Stimulated activated CD4-positive, alpha-beta T cell treated with anti-CD3 and anti-CD28 coated beads, Interleukin-2, amount 100 ng/mL, for 48 hours (primary cell): ENCODE measurements around the gene MACROD1.
"Not testable (repeated sequence)": the region's sequence is repeated elsewhere in the genome, so short reads cannot be mapped to it uniquely, and the experiment has no call there.

ENCODE experiments used
- DNase-seq, 2 donors: peaks; one replicate each; pipeline ENCODE4 v3.0.0-alpha.2; 2020

MACROD1 gene

GRCh38 chr11:64052938-64053622 is 112.8 kb downstream of the MACROD1 start:
- DNase-seq = no peak

DNA sequence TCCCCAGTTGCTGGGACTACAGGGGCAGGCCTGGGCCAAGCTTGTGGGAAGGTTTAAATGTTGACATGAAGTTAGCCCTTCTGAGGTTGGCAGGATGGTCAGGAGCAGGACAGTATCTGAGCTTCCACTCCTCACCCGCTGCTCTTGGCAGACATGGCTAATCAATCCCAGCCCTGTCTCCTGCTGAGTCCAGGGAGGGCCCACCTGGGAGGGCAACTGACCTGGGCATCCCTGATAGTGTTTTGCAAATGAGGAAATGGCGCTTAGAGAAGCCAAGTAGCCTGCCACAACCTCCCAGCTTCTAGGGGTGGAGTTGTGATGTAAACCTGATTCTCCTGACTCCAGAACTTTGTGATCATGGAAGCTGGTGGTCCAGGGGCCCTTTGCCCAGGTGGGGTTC is 113.5 kb downstream of the MACROD1 start:
- DNase-seq = no peak

GRCh38 chr11:64051297-64051696 is 114.6 kb downstream of the MACROD1 start:
- DNase-seq = no peak

- no peak for DNase-seq
These were observed 116.4 kb downstream of the MACROD1 start for GRCh38 chr11:64049509-64049908.

DNA sequence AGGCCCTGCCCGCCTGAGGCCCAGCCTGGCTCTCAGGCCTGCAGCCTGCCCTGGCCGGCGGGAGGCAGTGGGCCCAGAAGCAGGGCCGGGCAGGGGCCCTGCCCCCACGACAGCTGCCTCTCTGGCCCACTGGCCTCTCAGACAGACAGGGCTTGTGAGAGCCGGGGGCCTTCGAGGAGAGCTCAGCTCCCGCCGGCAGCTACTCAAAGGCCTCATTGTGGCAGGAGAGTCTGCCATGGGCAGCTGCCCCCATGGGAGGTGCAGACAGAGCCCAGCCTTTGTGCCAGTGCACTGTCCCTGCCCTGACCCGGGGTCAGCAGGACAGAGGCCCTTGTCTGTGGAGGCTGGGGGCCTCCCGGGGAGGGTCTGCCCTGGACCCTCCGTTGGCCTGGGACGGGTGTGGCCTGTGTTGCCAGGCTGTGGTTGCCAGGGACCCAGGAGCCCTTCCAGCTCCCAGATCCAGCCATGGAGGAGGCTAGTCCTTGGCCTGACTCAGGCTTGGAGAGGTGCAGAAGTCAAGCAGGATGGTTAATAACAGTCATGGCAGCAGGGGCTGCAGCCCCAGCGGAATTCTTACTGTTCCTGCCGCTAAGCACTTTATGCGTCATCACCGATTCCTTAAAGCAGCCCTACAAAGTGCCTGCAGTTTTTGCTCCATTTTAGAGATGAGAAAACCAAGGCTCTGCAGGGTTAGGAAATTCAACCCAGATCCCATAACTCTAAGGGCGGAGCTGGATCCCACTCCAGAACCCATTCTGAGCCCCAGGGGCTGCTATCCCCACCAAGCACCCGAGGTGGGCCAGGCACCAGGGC is 117.7 kb downstream of the MACROD1 start:
- DNase-seq = no peak

GRCh38 chr11:64047373-64047772 is 118.5 kb downstream of the MACROD1 start:
- not testable (repeated sequence) for DNase-seq

GRCh38 chr11:64045700-64046099 is 120.2 kb downstream of the MACROD1 start:
- DNase-seq = no peak

- DNase-seq = no peak
These were observed 121.1 kb downstream of the MACROD1 start for GRCh38 chr11:64044730-64045393.

DNA sequence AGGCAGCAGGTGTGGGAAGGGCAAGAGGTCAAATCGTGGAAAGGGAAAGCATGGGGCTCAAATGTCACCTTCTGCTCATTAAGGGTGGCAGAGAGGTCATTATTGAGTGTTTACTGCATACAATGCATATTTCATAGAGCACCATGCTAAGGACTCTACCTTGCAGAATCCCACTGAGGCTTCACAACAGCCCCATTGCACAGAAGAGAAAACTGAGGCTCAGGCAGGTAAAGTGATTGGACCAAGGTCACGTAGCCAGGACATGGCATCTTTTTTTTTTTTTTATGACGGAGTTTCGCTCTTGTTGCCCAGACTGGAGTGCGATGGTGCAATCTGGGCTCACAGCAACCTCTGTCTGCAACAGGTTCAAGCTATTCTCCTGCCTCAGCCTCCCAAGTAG is 122.4 kb downstream of the MACROD1 start:
- DNase-seq = no peak

DNA sequence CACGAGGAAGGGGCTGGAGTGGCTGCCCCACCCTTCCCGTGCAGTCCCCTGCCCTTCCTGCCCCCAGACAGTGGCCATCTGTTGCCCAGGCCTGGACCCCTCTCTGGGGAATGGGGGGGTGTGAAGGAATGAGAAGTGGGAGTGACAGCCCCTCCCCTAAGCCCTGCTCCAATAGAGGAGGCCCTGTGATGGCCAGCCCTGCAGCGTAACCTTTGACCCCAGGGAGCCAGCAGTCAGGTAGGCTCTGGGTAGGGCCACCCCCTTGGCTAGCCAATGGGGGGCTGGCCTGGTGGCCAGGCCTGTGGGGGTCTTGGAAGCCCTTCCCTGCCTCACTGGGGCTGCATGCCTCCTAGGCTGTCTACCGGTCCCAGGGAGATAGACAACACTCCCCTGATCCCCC is 123.6 kb downstream of the MACROD1 start:
- DNase-seq = no peak

DNA sequence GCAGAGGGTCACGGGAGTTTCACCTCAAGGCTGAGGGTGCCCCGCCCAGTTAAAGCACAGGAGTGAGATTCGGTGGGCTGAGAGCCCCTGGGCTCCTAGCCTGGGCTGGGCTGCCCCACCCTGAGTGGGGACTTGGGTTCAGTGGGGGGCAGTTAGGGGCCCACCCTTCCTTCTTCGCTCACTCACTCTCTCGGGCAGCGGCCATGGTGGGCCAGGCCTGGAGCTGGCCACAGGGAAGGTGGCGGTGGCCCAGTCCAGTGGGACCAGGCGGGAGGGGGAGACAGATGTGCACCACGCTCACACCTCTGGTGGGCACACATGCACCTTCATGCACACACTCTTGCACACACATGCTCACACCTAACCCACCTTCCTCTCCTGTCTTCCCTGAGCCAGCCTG is 124.1 kb downstream of the MACROD1 start:
- DNase-seq = no peak

GRCh38 chr11:64040684-64041322 is 125.1 kb downstream of the MACROD1 start:
- DNase-seq = no peak

DNA sequence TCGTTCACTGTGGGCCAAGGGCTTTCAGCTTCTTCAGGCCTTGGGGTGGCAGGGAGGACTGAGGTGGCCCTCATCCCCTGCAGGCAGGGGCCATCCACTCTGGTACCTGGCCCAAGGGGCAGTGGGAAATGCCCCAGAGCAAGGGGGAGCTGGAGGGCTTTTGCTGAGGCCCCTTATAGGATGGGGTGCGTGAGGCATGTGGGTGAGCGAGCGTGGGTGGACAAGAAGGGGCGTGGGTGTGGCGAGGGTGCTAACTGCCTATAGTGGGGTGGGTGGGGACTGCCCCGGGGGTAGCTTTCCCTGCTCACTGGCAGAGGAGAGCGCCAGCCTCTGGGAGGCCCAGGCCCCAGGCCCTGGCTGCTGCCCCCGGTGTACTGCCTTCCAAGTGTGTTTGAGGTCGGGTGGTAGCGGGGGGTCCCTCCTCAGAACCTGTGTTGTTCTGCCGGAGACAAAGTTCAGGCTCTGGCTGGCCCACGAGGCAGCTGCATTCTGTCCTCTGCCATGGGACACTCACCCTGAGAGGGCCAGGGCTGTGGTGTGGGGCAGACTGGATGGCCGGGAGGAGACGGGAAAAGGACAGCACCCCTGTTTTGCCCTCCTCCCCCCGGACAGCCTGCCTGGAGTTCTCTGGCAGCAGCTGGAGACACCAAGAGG is 126.8 kb downstream of the MACROD1 start:
- no peak for DNase-seq

DNA sequence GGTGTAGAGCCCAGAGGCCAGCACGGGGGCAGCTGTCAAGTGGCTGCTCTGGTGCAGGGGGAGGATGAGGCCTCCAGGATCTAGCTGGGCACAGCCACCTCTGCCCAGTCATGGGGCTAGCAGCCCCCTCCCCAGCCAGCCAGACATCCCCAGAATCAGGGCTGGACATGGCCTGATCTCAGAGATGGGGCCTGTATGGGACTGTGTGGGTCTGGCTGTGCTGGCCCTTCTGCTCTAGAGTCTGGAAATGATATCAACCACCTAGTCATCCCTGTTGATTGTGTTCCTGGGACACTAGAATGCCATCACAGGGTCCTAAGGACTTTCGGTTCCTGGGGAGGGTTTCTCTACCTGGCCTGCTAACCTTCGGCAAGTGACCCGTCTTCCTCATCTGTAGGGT is 127.4 kb downstream of the MACROD1 start:
- no peak for DNase-seq

DNA sequence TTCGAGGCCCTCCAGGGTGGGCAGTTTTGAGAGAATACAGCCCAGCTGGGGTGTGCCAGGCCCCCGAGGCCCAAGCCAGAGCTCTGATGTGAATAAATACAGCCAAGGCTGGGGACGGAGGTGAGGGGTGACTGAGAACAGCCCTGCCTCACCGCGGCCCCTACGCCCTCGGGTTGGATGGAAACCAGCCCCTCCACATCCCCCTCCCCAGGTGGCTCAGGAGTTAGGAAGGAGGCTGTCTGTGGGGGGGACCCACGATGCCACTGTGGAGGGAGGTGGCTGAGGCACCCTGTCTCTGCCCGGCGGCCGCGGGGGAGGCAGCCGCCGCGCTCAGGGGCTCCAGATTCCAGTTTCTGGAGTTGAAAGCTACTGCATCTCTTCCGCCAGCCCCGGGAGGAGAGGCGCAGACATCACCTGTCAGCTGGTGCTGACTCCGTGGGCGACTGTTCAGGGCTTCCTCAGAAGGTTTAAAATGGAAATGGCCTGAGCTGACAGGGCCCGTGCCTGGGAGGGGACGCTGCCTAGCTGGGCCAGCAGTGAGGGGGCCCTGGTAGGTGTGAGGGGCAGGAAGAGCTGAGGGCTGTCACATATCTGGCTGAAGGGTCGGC is 128.8 kb downstream of the MACROD1 start:
- no peak for DNase-seq

GRCh38 chr11:64036087-64037026 is 129.6 kb downstream of the MACROD1 start:
- no peak for DNase-seq

DNA sequence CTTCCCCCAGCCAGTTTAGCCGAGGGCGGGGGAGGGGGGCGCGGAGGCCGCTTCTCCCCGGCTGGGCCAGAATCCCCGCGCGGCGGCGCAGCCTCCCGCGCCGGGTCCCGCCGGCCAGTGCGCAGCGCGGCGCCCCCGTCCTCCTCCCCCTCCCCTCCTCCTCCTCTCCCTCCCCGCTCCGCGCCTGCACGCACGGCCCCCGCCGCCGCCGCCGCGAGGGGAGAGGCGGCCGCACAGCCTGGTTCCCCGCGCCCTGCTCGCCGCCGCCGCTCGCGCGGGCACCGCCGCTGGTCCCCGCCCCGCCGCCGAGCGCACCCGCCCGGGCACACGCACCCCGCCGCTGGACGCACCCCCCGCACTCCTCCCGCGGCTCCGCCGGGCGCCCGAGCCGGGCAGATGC is 130.3 kb downstream of the MACROD1 start, which contains the start of gene FLRT1:
Gene FLRT1, plus strand, starts transcription at position 356 of the 400 bp plus-strand sequence. CDS start 80,337 bp downstream, outside the sequence.
- DNase-seq = no peak

DNA sequence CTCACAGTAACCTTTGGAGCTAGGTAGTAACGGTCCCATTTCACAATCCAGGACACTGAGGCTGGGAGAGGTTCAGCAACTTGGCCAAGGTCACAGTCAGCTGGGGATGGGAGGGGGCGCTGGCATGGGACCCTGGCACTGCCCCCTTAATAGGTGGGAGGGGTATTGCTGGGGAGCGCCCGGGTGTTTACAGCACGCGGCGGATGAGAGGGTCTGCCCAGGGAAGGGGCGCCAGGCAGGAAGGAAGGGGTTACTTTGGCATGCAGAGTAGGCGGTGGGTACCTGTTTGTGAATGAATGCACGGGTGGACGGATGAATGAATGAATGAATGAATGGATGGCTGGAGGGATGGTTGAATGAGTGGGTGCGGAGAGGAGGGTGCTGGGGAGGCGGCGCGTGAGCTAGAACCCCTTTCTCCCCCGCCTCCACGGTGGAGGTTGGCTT is 130.8 kb downstream of the MACROD1 start:
- DNase-seq = no peak

DNA sequence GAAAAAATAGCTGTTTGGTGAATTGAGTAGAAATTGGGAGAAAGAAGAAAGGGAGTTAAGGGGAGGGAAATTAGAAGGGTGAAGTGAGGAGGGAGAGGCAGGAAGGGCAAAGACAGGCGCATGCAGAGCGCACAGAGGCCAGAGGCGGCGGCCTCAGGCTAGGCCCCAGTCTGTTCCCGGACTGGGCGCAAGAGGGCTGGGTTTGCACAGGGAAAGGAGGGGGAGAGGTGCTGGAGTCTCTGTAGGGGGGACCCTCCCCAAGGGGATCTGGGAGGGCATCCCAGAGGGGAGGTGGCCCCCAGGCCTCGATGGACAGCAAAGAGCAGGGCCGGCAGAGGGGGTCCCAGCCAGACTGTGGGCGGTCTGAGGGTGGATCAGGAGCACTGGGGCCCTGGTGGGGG is 131.5 kb downstream of the MACROD1 start:
- DNase-seq = no peak

DNA sequence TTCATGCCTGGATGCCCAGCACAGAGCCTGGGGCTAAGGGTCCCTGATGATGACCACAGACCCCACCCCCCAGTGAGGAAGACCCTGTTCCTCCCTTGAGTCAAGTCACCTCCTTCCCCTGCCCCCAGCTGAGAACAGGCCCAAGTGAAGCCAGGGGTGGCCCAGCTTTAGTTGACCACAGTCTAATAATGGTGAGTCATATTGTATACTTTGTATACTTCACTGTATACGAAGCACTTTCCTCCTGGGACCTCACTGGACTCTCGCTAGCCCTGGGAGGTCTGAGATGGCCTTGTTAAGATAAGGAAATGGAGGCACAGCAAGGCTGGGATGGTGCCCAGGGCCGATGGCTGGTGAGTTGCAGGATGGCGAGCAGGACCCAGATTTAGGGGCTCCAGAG is 133.9 kb downstream of the MACROD1 start:
- DNase-seq = no peak

DNA sequence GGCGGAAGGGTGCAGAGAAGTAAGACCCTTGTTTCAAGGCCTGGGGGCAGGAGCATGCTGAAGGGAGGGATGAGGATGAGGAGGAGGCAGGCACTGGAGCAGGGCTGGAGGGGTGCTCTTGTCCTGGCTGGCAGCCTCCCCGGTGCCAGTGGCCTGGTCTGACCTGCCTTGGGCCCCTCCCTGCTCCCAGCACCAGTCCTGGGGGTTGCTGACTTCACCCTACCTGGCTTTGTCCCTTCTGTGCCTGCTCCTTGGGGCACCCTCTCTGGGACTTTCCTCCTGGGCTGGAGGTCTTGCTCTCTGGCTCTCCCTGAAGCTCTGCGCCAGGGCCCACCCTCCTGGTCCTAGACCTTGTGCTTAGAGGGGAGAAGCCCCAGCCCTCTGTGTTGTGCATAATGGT is 134.9 kb downstream of the MACROD1 start:
- no peak for DNase-seq
